Occipital lobe (tissue), 2 donors: ENCODE measurements around the gene CCL24. TPM values are rescaled to one million over a fixed set of nuclear protein-coding genes. Genes with fewer than 3 reads are reported as not detected.
"Not testable (repeated sequence)": the region's sequence is repeated elsewhere in the genome, so short reads cannot be mapped to it uniquely, and the experiment has no call there.

Experiments used
- DNase-seq: peaks from one replicate; lab custom pipeline; 2025; lab: John Stamatoyannopoulos, UW
- total RNA-seq: library from RNA; depleted of rRNA; stranded (reverse); fragments of >200 nt; gene quantifications from one replicate; pipeline ENCODE4 v1.2.3, GENCODE V29; 2014

The CCL24 gene
- total RNA-seq, result not detected

GRCh38 chr7:75813781-75814236 is at the start of gene CCL24:
Gene CCL24, minus strand, starts transcription at chr7:75813806. Its CDS starts 91 bp downstream, at chr7:75813715.
- DNase-seq, result no peak

GRCh38 chr7:75861636-75862035 is 48.0 kb upstream of the CCL24 start:
- DNase-seq, result no peak

- DNase-seq, result no peak
Measured at GRCh38 chr7:75858410-75858809, 44.8 kb upstream of the CCL24 start.

- no peak for DNase-seq
Measured at GRCh38 chr7:75856536-75856935, 42.9 kb upstream of the CCL24 start.

- not testable (repeated sequence) for DNase-seq
Measured at GRCh38 chr7:75854813-75855345, 41.3 kb upstream of the CCL24 start.

GRCh38 chr7:75854233-75854632 is 40.6 kb upstream of the CCL24 start:
- no peak for DNase-seq

- DNase-seq, result no peak
Measured at GRCh38 chr7:75850235-75850634, 36.6 kb upstream of the CCL24 start.

GRCh38 chr7:75849573-75849972 is 36.0 kb upstream of the CCL24 start:
- DNase-seq, result no peak

GRCh38 chr7:75847707-75848106 is 34.1 kb upstream of the CCL24 start:
- DNase-seq, result no peak

GRCh38 chr7:75845132-75845531 is 31.5 kb upstream of the CCL24 start:
- not testable (repeated sequence) for DNase-seq

- no peak for DNase-seq
Measured at GRCh38 chr7:75844158-75844557, 30.6 kb upstream of the CCL24 start.

- DNase-seq, result no peak
Measured at GRCh38 chr7:75843613-75844116, 30.1 kb upstream of the CCL24 start.

GRCh38 chr7:75842836-75843446 is 29.3 kb upstream of the CCL24 start:
- no peak for DNase-seq

GRCh38 chr7:75840029-75840428 is 26.4 kb upstream of the CCL24 start:
- no peak for DNase-seq

- DNase-seq, result not testable (repeated sequence)
Measured at GRCh38 chr7:75838281-75838930, 24.8 kb upstream of the CCL24 start.

- no peak for DNase-seq
Measured at GRCh38 chr7:75836798-75837197, 23.2 kb upstream of the CCL24 start.

- DNase-seq, result no peak
Measured at GRCh38 chr7:75835688-75836285, 22.2 kb upstream of the CCL24 start.

GRCh38 chr7:75833662-75834061 is 20.1 kb upstream of the CCL24 start:
- not testable (repeated sequence) for DNase-seq

GRCh38 chr7:75830978-75831377 is 17.4 kb upstream of the CCL24 start:
- no peak for DNase-seq

- not testable (repeated sequence) for DNase-seq
Measured at GRCh38 chr7:75829656-75830055, 16.1 kb upstream of the CCL24 start.

GRCh38 chr7:75823198-75823910 is 9.7 kb upstream of the CCL24 start:
- no peak for DNase-seq

GRCh38 chr7:75820688-75821087 is 7.1 kb upstream of the CCL24 start:
- DNase-seq, result no peak
